Stimulated activated CD8-positive, alpha-beta memory T cell treated with anti-CD3 and anti-CD28 coated beads, Interleukin-12 subunit alpha, Interleukin-12 subunit beta, amount 100 ng/mL, for 24 hours (primary cell): Measurements from ENCODE around the gene S100A14.

Experiments
- DNase-seq: peaks from one replicate; pipeline ENCODE4 v3.0.0-alpha.2; 2020; ENCODE audit errors: extremely low read depth

The S100A14 gene

DNA sequence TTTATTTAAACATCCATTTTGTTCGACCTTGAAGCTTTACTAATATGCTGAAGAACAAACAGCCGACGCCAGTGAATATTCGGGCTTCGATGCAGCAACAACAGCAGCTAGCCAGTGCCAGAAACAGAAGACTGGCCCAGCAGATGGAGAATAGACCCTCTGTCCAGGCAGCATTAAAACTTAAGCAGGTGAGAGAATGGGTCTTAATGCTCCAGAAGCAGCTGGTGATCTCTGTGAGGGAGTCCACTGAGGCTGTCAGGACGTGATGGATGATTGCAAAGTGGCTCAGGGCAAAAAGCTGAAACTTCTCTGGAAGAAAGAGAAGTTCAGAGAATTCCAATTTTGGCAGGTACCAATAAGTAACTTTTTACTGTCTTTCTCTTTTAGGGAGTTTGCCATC lies 22.1 kb upstream of the S100A14 start:
- DNase-seq = no peak

DNA sequence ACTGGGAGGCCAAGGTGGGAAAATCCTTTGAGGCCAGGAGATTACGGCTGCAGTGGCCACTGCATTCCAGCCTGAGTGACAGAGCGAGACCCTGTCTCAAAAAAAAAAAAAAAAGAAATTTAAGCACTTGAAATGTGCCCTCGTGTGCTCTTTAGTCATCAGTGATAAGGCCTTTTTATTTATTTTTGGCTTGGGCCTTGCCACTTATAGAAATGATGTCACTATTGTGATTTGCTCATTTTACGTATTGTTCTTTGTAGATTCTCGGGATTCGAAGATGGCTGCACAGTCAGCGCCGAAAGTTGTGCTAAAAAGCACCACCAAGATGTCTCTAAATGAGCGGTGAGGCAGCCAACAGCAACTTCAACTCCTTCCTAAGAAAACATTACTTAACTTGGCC lies 20.2 kb upstream of the S100A14 start:
- no peak for DNase-seq

DNA sequence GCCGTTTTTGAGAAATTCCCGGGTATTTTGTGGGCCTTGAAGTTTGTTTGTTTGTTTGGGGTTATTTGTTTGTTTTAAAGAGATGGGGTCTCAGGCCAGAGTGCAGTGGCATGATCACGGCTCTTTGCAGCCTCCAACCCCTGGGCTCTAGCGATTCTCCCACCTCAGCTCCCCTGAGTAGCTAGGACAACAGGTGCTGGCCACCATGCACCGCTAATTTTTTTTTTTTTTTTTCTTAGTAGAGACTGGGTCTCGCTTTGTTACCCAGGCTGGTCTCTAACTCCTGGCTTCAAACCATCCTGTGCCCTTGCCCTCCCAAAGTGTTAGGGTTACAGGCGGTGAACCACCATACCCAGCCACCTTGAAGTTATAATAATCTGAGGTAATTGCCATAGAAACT lies 19.7 kb upstream of the S100A14 start:
- no peak for DNase-seq

DNA sequence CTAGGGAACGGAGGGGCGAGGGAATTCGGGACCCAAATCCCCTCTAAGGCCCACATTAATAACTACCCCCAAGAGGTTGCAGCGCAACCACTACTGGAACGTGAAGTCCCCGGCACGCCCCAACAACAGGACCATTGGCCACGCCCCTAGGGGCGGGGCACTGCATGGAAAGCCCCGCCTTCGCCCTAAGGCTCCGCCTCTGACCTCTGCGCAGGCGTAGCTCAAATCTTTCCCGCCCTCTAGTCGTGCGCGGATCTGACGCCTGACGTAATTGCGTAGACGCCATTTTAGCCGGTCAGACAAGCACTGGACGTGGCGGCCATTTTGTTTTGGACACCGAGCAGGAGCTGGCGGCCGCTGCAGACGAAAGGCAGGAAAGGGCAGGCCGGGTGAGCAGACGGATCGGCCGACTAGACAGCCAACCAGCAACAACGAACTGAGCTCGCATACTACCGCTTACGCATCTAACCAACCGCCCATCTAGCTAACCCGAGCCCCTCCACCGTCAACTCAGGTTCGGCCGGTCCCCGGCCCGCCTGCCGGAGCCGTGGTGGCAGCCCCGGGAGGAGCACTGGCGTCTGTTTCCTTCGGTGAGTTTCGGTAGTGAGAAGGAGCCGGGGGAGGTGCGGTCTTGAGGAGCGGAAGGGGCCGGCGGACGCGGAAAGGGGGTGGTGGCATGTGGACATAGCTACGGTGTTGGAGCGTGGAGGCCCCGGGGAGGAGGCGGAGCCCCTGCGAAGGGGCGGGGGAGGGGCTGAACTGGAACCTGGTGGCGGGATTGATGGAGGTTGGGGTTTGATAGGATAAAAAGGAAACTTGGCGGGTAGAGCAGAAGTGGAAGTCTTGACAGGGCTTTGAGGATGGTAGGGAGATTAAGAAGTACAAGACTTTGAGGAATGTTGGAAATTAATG lies 17.9 kb upstream of the S100A14 start, which contains the start of gene CHTOP:
Gene CHTOP, plus strand, starts transcription at position 313 of the 912 bp plus-strand sequence. CDS start 2,523 bp downstream, outside the sequence.
- peak; percentile 87 for DNase-seq

DNA sequence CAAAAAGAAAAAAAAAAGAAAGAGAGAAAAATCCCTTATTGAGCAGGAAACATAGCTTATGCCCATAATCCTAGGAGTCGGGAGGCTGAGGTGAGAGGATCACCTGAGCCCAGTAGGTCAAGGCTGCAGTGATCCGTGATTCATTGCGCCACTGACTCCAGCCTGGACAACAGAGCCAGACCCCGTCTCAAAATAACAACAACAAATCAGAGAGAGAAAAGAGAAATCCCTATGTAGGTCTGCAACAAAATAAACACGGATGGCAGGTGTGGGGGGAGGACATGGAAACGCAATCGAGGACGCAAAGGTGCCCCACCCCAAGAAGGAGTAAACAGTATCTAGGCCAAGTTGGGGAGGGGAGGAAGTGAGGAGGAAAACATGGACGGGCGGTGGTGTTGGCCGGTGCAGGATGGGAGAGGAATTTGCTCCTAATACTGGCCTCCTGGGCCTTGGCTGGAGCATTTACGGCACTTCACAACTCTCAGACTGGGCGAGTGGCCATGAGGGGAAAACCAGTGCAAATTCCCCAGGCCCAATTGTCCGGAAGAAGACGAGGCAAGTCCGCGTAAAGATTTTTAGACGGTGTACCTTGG lies 17.1 kb upstream of the S100A14 start:
- DNase-seq = no peak

DNA sequence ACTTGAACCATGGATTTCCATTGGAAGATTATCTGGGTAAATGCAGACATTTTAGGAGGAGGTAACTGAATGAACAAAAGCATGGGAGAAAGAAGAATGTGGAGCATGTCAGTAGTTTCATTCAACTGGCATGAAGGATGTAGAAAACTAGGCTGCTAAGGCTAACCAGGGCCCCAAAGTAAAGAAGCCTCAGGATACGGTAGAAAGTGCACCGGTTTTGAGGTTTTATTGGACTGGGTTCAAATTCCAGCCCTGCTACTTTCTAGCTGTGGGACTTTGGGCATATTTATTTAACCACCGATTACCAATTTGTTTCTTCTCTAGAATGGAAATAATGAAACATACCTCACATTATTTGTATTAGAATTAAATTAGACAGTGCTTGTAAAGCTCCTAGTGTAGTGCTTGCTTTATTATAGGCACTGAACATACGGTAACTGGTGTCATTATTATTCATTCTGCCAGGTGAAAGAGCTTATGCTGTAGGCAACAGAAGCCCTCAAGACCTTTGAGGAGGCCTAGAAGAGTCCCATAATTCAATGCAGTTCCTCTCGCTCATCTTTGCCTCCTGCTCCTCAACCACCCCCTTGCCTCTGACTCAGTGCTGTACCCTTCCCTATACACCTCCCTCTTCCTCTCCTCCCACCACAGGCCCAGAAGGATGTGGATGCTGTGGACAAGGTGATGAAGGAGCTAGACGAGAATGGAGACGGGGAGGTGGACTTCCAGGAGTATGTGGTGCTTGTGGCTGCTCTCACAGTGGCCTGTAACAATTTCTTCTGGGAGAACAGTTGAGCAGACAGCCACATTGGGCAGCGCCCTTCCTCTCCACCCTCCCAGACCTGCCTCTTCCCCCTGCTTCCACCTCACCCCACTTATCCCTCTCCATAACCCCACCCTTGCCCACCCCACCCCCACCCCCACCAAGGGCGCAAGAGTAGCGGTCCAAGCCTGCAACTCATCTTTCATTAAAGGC lies 15.2 kb upstream of the S100A14 start:
- no peak for DNase-seq

DNA sequence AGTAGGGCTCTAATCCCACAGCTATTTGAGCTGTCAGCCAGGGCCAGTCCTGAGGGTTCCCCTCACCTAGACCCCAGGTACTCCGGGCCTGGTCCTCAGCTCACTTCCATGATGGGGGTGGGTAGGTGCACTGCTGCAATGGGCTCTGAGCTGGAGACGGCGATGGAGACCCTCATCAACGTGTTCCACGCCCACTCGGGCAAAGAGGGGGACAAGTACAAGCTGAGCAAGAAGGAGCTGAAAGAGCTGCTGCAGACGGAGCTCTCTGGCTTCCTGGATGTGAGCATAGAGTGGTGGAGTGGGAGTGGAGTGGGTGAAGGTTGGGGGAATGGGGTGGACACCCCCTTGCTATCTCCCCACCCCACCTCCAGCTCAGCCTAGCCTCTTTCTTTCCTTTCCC lies 14.3 kb upstream of the S100A14 start:
- DNase-seq = no peak

DNA sequence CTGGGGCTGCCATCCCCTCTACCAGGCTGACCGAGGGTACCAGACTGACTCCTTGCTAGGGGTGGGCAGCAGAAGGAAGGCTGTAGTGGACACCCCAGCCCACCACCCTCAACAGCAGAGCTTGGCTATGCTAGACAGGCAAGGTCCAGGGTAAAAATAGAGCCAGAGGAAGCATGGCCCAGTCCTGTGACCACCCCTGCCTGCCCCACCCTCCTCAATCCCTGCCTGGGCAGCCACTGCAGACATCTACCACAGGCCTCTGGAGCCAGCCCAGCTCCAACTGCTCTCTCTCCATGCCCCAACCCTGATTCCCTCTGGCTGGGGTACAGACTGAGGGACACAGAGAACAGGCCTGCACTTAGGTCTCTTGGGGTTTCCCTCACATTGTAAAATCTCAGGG lies 13.8 kb upstream of the S100A14 start:
- no peak for DNase-seq

DNA sequence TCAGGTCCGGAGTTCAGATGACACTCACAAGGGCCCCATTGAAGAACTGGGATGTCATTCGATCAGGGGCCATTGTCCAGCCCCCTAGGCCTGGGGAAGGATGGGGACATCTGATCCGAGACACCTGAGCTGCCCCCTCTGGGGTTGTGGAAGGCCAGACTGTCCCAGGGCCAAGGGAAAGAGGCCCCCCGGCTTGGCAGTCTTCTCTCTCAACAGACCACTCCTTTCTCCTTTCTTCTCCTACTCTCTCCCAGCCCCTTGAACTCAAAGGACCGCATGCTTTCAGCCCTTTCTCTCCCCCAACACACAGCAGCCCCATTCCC lies 13.2 kb upstream of the S100A14 start:
- DNase-seq = no peak

DNA sequence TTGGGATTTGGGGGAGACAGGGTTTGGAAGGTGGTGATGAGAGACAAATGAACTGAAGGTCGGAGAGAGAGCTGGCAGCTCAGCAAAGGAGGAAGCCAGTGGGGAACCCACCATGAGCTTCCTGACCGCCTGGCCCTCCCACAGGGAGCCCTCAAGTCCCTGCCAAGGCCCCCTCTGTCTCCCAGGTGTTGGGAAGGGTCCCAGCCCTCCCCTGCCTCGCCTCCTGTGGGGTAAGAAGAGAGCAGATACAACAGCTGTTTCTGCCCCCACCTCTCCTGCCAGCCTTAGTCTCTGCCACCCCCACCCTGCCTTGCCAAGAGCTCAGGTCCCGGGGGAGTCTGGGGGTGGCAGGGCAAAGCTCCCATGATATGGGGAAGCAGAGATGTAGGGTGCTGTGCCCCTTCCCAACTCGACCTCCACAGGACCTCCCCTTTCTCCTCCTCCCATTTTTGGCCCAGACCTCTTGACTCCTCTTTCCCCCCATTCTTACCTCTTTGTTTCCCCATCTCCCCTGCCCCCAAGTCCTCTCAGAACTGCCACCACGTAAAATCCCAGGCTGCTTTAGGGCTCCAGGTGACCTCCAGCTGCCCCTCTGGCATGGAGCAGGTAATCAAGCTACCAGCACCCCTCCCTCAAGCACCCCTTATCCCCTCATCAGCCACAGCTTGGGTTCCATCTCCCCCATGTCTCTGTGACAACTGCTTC lies 12.7 kb upstream of the S100A14 start:
- DNase-seq = no peak

DNA sequence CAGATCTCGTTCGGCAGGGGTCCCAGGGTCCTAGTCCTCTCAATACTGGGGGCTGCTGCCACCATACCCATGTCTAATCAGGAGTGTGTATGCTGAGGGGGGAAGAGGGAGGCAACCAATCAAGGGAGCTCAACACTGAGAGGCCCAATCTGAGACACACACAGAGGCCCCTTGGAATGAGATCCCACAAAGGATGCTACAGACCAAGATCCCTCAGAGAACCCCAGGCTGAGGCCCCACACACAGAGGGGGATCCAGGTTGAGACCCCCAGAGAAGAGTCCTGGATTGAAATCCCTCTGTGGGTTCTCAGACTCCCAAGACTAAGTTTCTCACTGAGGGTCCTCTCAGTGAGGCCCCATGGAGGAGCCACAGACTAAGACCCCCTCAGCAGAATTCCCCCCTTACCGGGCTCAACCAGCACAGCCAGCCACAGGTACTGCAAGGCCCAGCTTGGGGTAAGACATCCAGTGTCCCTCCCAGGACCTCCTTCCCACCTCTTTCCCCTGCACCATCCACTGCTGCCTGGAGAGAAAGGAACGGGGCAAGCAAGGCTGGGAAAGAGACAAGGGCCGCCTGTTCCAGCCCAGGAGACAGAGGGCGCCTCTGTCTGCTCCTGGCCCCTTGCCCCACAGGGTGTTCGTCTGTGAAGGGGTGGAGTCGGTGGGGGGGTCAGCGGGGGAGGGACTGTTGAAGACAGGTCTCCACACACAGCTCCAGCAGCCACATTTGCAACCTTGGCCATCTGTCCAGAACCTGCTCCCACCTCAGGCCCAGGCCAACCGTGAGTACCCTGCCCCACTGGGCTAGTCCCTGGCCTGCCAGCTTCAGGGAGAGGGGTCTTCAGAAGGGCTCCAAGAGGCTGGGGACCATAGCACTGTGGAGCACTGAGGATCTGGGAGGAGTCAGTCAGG lies 11.8 kb upstream of the S100A14 start, which contains the start of gene S100A1:
Gene S100A1, plus strand, starts transcription at position 720 of the 912 bp plus-strand sequence. CDS start 2,088 bp downstream, outside the sequence.
- DNase-seq = no peak

DNA sequence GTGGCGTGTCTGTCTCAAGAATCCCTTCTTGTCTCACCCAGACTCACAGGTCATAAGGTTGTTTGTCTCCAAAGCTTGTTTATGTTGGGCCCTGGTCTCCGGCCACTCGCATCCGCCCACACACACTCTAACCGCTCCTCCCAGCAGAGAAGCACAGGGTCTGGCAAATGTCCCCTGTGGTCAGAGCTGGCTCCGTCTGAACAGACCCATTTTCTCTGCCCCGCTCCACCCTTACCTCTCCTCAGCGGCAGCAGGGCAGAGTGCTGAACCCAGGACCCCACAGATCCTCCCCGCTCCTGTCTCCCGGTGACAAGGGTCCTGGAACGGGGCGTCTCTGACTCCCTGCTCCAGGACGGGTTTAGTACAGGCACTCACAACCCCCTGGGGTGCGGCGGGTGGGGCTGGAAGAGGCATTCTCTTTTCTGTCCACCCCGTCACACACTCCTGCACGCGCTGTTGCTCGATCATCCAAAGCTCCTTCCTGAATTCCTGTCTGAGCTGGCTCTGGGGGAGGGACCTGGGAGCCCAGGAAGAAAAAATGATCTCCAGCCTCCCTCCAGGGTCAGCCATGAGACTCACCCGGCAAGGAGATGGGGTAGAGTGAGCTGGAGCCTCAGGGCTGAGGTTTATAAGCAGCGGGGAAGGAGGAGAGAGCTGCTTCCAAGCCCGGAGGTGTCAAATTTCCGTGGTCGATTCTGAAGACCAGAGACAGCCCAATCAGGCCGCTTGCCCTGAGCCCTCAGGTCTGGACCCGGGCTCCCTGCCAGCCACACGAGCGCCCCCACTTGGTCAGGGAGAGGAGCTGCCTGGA lies 11.0 kb upstream of the S100A14 start, which contains the start of gene S100A13:
Gene S100A13, minus strand, starts transcription at position 602 of the 811 bp plus-strand sequence. CDS start 1,033 bp downstream, outside the sequence.
- no peak for DNase-seq

DNA sequence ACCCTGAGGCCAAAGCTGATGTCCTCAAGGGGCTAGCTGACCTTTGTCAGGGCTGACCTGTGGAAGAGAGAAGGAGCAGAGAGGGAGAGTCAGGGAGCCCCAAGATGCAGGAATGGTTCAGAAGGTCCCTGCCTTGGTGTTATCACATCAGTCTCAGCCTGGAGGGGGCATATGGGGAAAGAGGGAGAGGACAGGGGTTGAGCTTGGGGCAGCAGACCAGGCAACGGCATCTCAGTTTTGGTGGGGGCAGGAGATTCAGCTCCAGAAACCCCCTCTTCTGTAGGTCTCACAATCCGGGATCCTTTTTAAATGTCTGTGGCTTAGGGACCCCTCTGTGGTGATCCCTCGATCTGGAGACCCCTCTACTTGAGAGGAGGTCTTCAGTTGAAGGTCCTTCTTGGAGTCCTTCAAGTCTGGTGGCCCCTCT lies 10.4 kb upstream of the S100A14 start:
- no peak for DNase-seq

DNA sequence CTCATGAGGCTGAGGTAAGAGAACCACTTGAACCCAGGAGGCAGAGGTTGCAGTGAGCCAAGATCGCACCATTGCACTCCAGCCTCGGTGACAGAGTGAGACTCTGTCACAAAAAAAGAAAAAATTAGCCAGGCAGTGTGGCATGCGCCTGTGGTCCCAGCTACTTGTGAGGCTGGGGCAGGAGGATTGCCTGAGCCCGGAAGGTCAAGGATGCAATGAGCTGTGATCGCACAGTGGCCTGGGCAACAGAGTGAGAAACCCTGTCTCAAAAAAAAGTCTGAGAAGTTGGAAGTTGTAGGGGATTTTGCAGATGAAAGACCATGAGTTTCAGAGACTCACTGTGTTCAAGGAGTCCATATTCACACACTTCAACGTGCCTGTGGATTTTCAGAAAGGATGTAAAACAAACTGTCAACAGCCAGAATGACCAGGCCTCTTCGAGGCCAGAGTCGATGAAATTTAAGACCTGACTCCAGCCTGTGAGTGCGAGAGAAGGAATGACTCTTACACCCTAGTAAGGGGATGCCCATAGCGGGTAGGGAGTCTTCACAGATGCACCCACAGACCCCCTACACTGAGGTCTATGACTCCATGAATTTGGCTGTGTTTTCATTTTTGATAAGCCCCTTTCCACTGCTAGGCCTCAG lies 9.0 kb upstream of the S100A14 start:
- DNase-seq = no peak

DNA sequence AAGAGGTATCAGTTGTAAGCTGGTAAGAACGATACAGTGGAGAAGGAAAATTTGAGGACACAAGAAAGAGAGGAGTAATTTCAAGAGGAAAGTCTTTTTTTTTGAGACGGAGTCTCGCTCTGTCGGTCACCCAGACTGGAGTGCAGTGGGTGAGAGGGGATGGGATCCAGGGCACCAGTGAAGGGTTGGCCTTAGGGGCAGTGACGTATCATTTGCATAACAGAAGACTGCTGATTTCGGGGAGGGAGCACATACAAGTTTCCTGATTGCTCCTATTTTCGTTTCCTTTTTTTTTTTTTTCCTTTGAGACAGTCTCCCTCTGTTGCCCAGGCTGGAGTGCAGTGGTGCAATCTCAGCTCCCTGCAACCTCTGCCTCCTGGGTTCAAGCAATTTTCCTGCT lies 7.0 kb upstream of the S100A14 start:
- no peak for DNase-seq

DNA sequence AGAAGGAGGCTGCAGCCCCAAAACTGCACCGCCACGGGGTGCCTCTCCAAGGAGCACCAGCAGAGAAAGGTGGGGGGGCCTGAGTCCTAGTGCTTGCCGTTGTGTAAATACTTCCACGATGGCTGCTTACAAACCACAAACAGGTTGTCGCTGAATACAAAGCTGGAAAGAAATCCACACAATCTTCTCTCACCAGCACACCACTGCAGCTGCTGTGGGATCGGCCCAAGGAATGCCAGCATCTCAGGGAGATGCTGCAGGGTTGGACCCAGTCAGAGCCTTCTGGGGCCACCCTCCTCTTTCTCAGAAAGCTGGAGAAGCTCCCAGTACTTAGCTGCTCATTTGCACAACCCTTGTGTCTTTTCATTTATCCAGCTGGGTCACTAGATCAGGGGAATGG lies 3.0 kb upstream of the S100A14 start:
- DNase-seq = no peak

DNA sequence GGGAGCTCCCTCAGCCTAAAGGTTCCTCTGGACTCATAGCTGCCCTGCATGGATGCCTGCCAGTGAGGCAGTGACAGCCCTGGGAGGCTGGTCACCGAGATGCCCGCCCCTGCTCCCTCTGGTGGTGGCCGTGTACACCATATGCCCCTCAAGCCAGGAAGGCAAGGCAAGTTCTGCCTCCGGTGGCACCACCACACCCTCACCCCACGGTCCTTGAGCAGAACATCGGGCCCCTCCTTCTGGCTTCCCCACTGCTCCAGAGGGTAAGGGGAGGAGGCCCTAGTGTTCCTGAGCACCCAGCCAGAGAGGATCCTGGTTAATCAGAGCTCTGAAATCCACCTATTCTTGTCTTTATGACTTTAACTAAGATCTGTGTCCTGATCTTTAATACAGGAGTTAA lies 1.5 kb upstream of the S100A14 start:
- no peak for DNase-seq

DNA sequence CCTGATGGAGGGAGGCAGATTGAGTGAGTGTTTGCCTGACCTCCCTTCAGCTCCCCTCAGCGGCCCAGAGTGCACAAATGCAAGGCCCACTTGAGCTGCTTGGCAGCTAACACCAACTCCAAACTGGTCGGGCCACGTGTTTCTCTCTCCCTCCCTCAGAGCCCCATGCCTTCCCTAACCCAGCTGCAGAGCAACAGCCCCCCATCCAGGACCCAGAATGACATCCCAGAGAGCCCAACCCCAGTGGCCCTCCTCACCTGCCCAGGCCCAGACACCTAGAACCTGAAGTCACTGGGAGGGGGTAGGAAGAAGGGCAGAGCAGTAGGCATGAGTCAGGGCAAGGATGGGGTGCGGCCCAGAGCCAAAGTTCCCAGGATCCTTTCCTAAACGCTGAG lies 789 bp upstream of the S100A14 start:
- no peak for DNase-seq

DNA sequence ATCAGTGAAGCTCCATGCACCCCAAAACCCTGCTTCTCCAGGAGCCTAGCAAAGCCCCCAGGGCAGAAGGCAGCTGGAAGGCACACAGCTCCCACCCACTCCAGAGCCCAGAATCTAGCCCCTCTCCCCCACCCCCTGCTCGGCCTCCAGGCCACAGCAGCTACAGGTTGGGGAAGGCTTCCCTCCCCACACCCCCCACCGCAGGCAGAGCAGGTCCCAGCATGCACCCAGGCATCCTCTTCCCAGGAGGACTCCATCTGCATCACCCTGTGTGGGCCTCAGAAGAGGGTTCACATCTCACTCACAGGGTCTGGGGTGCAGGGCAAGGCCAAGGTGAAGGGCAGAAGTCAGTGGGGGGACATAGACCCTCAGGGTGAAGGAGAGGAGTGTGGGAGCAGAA lies 719 bp downstream of the S100A14 start:
- DNase-seq = no peak
